SK-N-SH (cell line): ENCODE results near the gene SMIM14.

Experiments used
- POLR2AphosphoS5 ChIP-seq: IDR thresholded peaks from 2 replicates; pipeline ENCODE4 v1.6.1; 2012; ENCODE audit warnings: low read depth, low read length
- RAD21 ChIP-seq: IDR thresholded peaks from 2 replicates; pipeline ENCODE4 v1.6.1; 2012; ENCODE audit warnings: mild to moderate bottlenecking, low read length
- TF ChIP-seq, protein P1 (sequence below): fragments of 200-600 bp; sonication (generic); IDR thresholded peaks from 2 replicates; pipeline ENCODE4 v1.6.1; 2017; ENCODE audit warnings: antibody characterized with exemption, mild to moderate bottlenecking, moderate library complexity
- TF ChIP-seq, protein P2 (sequence below): IDR thresholded peaks from 2 replicates; pipeline ENCODE4 v1.4.0; 2012; ENCODE audit warnings: low read depth

DNA sequence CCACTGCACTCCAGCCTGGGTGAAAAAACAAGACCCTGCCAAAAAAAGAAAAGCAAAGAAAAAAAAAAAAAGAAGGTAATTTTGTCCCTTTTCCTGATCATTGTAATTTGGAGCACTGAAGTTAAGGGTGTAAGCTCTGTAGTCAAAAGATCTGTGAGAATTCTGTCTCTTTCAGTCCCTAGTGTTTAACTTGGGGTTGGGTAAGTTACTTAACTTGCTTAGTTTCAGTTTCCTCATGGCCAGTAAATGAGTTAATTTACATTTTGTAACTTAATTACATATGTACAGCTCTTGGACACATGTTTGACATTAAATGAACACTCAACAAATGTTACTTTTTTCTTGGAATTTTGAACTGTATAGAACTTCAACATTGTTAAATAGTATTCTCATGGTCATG is 48.3 kb upstream of the SMIM14 start:
- TF ChIP-seq, protein P1, sequence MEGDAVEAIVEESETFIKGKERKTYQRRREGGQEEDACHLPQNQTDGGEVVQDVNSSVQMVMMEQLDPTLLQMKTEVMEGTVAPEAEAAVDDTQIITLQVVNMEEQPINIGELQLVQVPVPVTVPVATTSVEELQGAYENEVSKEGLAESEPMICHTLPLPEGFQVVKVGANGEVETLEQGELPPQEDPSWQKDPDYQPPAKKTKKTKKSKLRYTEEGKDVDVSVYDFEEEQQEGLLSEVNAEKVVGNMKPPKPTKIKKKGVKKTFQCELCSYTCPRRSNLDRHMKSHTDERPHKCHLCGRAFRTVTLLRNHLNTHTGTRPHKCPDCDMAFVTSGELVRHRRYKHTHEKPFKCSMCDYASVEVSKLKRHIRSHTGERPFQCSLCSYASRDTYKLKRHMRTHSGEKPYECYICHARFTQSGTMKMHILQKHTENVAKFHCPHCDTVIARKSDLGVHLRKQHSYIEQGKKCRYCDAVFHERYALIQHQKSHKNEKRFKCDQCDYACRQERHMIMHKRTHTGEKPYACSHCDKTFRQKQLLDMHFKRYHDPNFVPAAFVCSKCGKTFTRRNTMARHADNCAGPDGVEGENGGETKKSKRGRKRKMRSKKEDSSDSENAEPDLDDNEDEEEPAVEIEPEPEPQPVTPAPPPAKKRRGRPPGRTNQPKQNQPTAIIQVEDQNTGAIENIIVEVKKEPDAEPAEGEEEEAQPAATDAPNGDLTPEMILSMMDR: no peak
- no peak for TF ChIP-seq POLR2AphosphoS5
- TF ChIP-seq, protein P2, sequence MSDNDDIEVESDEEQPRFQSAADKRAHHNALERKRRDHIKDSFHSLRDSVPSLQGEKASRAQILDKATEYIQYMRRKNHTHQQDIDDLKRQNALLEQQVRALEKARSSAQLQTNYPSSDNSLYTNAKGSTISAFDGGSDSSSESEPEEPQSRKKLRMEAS: no peak
- TF ChIP-seq RAD21: no peak
